Activated T-helper 17 cell treated with anti-CD3 and anti-CD28 coated beads, Interleukin-2, amount 50 U/mL, for 72 hours (primary cell): ENCODE data around the gene LPAR3. TPM values are rescaled to one million over a fixed set of nuclear protein-coding genes. Genes with fewer than 3 reads are reported as not detected.

Experiments
- ATAC-seq: fragments of 150-1000 bp; cut with Tn5 transposase; replicated peaks from 2 replicates; pipeline ENCODE4 v1.10.0; 2021; ENCODE audit warnings: mild to moderate bottlenecking, moderate library complexity
- H3K27ac Mint-ChIP-seq: one replicate; pipeline ENCODE4 v1.8.0; 2022; ENCODE audit warnings: mixed read lengths
- H3K27me3 Mint-ChIP-seq: one replicate; pipeline ENCODE4 v1.8.0; 2022; ENCODE audit warnings: mixed read lengths
- H3K36me3 Mint-ChIP-seq: one replicate; pipeline ENCODE4 v1.8.0; 2022; ENCODE audit warnings: low read depth, mild to moderate bottlenecking, mixed read lengths
- H3K4me1 Mint-ChIP-seq: one replicate; pipeline ENCODE4 v1.8.0; 2022; ENCODE audit warnings: mixed read lengths
- H3K4me3 Mint-ChIP-seq: one replicate; pipeline ENCODE4 v1.8.0; 2022; ENCODE audit warnings: mild to moderate bottlenecking, mixed read lengths
- H3K9me3 Mint-ChIP-seq: one replicate; pipeline ENCODE4 v1.8.0; 2022; ENCODE audit warnings: mixed read lengths
- total RNA-seq, 2 donors: library from RNA; stranded (reverse); gene quantifications; one replicate each; pipeline ENCODE4 v1.2.3, GENCODE V29; 2022

Gene LPAR3
- total RNA-seq, 2 donors from 2014 or later, result 1.1 TPM; not detected in 1

DNA sequence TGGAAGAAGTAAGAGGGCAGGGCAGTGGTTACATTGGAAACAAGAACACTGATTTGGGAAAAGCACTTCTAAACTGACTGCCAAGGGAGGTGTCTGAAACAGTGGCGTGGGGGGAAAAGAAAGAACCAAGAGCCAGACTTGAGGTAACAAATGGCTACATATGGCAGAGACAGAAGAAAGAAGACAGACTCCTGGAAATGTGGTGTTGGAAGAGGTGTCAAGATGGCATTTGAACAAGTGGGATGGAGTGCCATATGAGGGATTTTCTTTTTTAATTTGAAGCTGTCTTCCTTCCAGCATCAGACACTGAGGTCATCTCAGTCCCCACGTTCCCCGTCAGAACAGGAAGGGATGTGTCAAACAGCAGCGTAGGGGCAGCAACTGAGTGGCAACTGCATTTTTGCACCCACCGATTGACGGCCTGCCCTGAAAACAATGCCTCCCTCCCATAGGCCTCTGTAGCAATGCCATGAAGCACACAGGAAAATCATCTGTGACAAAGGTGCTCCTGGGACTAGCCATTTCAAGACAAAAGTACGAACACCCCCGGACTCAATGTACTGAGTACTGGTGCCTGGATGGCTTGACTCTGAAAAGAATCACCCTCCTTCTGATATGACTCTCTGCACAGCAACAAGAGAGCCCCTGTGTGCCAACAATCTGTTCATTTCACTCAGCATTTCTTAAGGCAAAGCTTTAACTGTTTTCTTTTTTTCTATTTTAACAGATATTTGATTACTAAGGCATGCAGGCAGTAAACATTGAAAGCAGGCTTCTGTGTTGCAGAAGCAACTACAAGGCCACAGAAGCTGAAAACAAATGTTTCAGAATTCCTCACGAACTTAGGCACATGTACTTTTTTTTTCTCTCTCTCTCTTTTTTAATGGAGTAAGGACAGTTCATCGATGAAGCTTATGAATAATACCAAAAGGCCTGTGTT is 37.0 kb downstream of the LPAR3 start:
- Mint-ChIP-seq H3K36me3 (no peaks in the 10 kb centered on the region), H3K27me3 (no peaks in the 10 kb centered on the region), H3K27ac (peak overlapping the region; percentile 89), H3K4me1 (peaks cover 28% of the 10 kb centered on the region), H3K4me3 (no peak overlapping the region), H3K9me3 (peaks cover 6% of the 10 kb centered on the region)
- ATAC-seq, result no peak

DNA sequence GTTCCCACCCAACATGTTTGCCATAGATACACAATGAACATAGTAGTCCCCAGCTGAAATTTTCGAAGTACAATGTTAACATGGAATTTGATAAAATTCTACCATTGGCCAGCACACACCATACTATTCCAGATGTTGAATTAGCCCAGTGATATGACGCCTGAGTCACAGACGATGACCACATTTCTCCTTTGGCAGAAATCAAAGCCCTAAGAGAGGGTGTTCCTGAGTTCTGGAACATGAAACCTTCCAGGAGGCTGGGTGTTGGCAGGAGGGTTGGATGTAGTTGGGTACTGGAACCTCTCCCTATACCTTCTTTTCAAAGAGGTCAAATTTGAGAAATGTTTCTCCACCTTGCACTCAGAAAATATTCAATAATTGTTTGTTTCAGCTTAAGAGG is 37.8 kb downstream of the LPAR3 start:
- no peaks in the 10 kb centered on the region for H3K27me3 Mint-ChIP-seq
- H3K9me3 Mint-ChIP-seq, result peaks cover 6% of the 10 kb centered on the region
- H3K27ac Mint-ChIP-seq, result peak overlapping the region; percentile 89
- peaks cover 28% of the 10 kb centered on the region for H3K4me1 Mint-ChIP-seq
- H3K4me3 Mint-ChIP-seq, result peak overlapping the region; percentile 55
- H3K36me3 Mint-ChIP-seq, result no peaks in the 10 kb centered on the region
- ATAC-seq, result no peak

DNA sequence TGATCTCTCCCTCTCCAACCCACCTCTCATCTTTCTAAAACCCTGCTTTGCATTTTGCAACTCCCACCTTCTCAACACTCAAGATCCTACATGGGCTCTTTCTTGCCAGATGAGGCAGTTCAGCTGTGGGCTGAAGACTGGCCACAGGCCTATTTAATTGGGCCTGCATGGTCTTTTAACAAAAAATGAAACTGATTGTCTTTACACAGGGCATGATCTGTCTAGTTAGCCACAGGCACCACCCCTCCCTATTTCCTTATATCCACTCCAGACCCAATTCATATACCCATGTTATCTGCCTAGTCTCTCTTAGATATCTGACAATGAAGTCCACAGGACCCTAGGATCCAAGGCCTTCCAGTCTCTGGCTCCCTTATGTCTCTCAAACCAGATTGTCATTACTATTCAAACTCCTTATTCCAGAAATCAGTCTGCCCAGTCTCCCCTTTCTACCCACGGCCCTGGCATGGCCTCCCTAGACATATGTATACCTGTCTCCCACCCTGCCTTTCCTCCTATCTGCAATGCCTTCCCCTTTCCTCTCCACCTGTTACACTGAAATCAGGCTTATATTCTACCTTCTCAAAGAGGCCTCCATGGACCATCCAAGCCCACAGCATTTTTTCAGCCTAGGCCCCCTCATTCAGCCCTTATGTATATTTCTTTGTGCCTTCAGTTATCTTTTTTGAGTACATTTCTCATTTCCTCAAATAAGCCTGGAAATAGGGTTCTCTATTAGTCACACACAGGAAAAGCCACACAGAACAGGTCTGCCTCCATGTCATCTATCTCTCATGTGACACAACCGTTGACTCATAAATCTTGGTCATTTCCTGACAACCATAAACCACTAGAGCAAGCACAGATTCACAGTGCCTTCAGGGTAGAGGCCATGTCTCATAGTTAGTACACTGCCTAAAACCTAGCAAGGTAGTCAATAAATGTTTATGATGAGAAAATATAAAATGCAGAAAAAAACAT is 39.0 kb downstream of the LPAR3 start:
- Mint-ChIP-seq H3K27me3 (no peaks in the 10 kb centered on the region), H3K36me3 (no peaks in the 10 kb centered on the region), H3K4me1 (peaks cover 28% of the 10 kb centered on the region), H3K27ac (peak overlapping the region; percentile 89), H3K9me3 (peaks cover 6% of the 10 kb centered on the region), H3K4me3 (peak overlapping the region; percentile 55)
- ATAC-seq, result peak; percentile 100

DNA sequence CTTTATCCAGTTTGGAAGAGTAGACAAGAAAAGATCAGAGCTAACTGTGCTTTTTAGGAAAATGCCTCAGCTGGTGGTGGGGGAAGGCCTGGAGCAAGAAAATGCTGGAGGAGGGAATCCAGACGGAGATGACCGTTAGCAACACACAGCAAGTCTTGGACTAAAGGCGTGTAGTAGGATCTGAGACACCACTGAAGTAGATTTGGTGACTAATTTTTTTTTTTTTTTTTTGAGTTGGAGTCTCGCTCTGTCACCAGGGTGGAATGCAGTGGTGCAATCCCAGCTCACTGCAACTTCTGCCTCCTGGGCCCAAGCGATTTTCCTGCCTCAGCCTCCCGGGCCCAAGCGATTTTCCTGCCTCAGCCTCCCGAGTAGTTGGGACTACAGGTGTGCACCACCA is 41.2 kb downstream of the LPAR3 start:
- H3K4me1 Mint-ChIP-seq, result peaks cover 30% of the 10 kb centered on the region
- H3K9me3 Mint-ChIP-seq, result peaks cover 6% of the 10 kb centered on the region
- H3K36me3 Mint-ChIP-seq, result no peaks in the 10 kb centered on the region
- H3K27ac Mint-ChIP-seq, result no peak overlapping the region
- no peaks in the 10 kb centered on the region for H3K27me3 Mint-ChIP-seq
- no peak for ATAC-seq
- H3K4me3 Mint-ChIP-seq, result no peak overlapping the region

DNA sequence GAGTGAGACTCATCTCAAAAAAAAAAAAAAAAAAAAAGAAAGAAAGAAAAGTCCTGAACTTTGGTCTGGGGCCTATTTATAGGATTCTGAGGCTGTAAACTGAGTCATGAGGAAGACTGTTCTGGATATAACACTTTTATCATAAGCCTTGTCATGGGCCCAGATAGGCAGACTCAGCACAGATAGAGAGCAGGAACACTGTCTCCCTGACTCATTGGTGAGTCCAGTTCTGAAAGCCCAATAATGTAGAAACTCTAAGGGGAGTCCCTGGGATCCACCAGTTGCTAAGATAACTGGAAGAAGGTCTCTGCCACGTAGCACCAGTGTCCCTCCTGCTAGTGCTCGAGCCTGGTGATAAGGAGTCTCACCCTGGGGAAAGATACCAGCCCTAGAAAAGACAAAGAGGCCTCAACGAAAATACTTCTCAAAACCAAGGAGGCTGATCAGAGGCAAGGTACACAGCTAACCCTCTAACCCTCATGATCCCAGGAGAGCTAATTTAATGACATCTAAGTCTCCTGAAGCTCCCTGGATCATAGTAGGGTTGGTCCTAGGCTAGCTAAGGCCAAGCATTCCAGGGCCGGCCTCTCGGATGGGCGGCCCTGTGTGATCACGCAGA is 43.5 kb downstream of the LPAR3 start:
- ATAC-seq, result no peak
- no peaks in the 10 kb centered on the region for H3K27me3 Mint-ChIP-seq
- H3K36me3 Mint-ChIP-seq, result no peaks in the 10 kb centered on the region
- no peak overlapping the region for H3K27ac Mint-ChIP-seq
- H3K4me3 Mint-ChIP-seq, result no peak overlapping the region
- H3K4me1 Mint-ChIP-seq, result peaks cover 17% of the 10 kb centered on the region
- H3K9me3 Mint-ChIP-seq, result peaks cover 6% of the 10 kb centered on the region

DNA sequence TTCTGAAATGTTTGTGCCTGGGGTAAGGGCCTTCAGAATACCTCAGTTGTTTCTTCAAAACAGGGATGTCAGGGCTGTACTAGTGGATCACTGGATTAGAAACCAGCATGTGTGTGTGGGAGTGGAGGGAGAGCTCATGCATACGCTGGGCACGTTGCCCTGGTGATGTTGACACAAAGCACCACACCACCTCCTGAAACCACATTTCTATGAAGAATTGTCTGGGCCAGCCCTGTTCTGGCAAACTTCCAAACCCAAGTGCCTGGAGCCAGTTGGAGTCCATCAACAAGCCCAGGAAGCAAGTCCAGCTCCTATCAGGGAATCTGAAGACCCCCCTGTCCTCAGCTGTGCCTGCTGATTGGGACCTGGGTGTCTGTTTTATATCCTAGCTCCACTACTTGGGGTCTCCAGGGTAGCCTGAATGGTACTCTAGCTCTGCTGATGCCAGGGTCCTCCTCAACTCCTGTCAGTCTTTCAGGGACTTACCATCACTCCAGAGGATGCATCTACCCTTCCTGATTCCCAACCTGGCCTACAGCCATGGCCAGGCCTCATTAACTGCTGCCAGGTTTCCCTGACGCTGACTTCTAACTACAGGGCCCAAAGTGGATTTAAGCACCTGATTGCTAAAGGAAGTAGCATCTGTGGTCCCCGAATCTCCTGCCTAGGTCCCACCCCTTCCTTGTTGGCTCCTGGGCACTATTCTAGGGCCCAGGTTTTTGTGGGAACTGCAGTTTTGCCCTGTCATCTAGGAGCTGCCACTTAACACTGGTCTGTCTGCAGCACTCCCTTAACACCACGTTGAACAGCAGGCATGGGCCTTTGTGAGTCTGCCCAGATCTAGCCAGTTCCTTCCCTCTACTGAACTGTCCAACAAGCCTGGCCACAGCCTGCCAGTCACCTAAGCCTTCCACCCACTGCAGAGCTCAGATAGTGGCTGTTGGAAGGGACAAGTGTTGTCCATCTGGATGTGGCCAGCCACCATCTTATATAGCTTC is 45.5 kb downstream of the LPAR3 start:
- Mint-ChIP-seq H3K27me3 (no peaks in the 10 kb centered on the region), H3K36me3 (no peaks in the 10 kb centered on the region), H3K27ac (peak overlapping the region; percentile 47), H3K4me1 (peaks cover 5% of the 10 kb centered on the region), H3K4me3 (no peak overlapping the region), H3K9me3 (no peaks in the 10 kb centered on the region)
- ATAC-seq, result peak; percentile 75

DNA sequence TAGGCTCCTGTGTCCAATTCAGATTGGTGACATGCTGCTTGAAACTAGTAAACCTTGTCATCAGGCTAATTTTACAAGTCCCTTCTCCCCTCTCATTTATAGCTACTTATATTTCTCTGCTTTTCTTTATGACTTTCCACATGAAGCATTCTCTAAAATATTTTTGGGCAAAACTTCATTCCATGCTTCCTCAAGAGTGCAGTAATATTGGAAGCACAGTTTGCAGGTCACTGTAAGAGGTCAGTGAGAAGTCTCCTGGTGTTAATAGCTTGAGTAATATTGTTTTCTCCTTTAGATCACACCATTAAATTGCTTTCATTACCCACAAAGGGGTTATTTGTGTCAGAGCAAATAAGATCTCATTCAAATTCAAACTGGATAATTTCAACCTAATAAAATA is 46.6 kb downstream of the LPAR3 start:
- H3K36me3 Mint-ChIP-seq, result no peaks in the 10 kb centered on the region
- H3K27ac Mint-ChIP-seq, result no peak overlapping the region
- H3K9me3 Mint-ChIP-seq, result no peaks in the 10 kb centered on the region
- ATAC-seq, result no peak
- peaks cover 5% of the 10 kb centered on the region for H3K4me1 Mint-ChIP-seq
- H3K27me3 Mint-ChIP-seq, result peaks cover 6% of the 10 kb centered on the region
- no peak overlapping the region for H3K4me3 Mint-ChIP-seq

DNA sequence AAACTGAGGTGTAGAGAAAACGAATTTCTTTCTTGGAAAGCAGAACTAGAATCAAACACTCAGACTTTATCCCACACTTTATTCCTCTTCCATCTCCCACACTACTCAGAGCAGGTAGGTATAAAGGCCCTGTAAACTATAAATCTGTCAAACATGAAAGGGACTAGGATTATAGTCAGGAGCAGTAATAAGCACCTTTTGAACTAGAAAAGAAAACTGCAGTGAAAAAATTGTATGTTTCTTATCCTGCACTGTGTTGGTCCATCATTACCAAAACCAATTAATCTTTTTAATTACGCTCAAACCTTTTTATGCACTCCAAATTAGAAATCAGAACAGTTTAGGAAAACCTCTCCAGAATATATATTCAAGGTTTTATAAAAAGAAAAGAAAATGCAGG is 47.6 kb downstream of the LPAR3 start:
- ATAC-seq, result no peak
- Mint-ChIP-seq H3K9me3 (no peaks in the 10 kb centered on the region), H3K4me1 (peaks cover 5% of the 10 kb centered on the region), H3K36me3 (no peaks in the 10 kb centered on the region), H3K4me3 (no peak overlapping the region), H3K27me3 (peaks cover 6% of the 10 kb centered on the region), H3K27ac (no peak overlapping the region)

DNA sequence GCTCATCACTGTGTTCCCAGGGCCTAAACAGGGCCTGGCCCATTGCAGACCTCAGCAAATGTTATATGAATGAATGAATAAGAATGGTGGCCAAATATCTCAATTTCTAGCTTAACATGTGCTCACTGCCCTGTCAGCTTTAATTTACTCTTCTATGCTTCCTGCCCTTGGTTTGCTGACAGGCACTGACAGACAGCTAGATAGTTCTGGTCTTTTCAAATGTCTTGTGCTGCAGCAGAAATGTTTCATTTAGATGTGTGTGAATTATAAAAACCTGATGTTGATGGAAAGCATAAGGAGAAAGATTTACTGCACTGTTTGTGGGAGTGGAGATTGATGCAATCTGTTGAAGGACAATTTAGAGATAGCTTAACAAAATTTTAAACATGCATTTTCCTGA is 48.9 kb downstream of the LPAR3 start:
- no peaks in the 10 kb centered on the region for H3K9me3 Mint-ChIP-seq

DNA sequence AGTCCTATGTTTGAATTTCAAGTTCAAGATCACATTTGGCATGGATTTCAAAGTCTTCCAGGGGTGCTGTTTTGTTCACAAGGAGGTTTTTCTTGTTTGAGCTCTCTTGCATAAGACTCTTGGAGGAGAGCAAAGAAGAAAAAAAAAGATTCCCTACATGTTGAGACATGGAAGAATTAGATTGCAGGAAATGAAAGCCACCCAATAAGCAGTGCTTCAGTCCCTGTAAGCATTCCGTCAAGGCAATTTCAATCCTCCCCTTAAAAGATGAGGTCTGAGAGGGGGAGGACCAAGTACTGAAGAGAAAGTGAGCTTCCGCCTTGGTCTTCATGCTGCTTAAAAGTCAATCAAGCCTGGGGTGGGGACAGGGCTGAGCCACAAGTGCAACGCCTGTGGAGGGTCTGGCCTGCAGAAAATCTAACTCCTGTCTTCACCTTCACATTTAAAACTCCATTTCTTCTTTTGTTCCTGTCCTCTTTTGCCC is 50.2 kb downstream of the LPAR3 start:
- peaks cover 14% of the 10 kb centered on the region for H3K27me3 Mint-ChIP-seq
- H3K4me3 Mint-ChIP-seq, result no peak overlapping the region
- no peaks in the 10 kb centered on the region for H3K9me3 Mint-ChIP-seq
- ATAC-seq, result no peak
- H3K4me1 Mint-ChIP-seq, result peaks cover 5% of the 10 kb centered on the region
- H3K27ac Mint-ChIP-seq, result no peak overlapping the region
- no peaks in the 10 kb centered on the region for H3K36me3 Mint-ChIP-seq

More for the DNA sequence above, 48.9 kb downstream of the LPAR3 start:
- Mint-ChIP-seq H3K4me3 (no peak overlapping the region), H3K36me3 (no peaks in the 10 kb centered on the region), H3K27ac (no peak overlapping the region), H3K4me1 (peaks cover 5% of the 10 kb centered on the region), H3K27me3 (peaks cover 6% of the 10 kb centered on the region)
- ATAC-seq, result no peak

DNA sequence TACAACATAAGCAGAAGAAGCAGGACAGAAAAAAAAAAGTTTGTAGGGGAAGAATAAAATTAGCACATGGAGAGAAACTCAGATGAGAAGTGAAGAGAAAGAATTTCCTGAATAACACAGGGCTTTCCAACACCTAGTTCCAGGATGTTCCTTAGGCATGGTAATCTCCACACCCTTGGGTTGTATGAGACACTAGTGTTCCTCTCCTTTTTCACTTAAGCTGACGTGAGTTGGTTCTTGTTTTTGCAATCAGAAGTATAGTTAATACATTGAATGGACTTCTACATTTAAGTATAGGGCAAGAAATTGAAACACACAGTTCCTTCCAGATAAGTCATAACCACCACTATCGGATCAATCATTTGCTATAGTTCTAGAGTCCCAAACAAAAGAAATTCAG is 51.0 kb downstream of the LPAR3 start:
- H3K27ac Mint-ChIP-seq, result no peak overlapping the region
- no peak overlapping the region for H3K4me3 Mint-ChIP-seq
- ATAC-seq, result no peak
- no peaks in the 10 kb centered on the region for H3K36me3 Mint-ChIP-seq
- peaks cover 14% of the 10 kb centered on the region for H3K27me3 Mint-ChIP-seq
- H3K4me1 Mint-ChIP-seq, result peaks cover 1% of the 10 kb centered on the region
- no peaks in the 10 kb centered on the region for H3K9me3 Mint-ChIP-seq

DNA sequence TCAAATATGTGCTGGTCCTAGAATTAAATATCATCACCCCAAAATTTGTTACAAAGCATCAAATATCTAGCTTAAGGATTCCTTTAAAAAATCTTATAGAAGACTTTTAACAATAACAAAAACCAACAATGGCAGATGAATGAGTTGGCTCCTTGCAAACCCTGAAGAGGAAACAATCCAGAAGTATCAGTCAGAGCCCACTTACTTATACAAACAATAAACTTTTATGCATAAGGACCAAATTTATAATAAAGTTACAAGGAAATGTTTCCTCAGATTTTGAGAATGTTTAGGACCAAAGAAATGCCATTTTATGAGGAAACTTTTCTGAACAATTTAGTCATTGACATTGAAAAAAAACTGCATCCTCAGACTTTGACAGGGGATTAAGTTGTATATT is 52.7 kb downstream of the LPAR3 start:
- H3K27me3 Mint-ChIP-seq, result peaks cover 14% of the 10 kb centered on the region
- H3K9me3 Mint-ChIP-seq, result no peaks in the 10 kb centered on the region
- no peak for ATAC-seq
- no peaks in the 10 kb centered on the region for H3K4me1 Mint-ChIP-seq
- no peaks in the 10 kb centered on the region for H3K36me3 Mint-ChIP-seq
- no peak overlapping the region for H3K27ac Mint-ChIP-seq
- H3K4me3 Mint-ChIP-seq, result no peak overlapping the region

DNA sequence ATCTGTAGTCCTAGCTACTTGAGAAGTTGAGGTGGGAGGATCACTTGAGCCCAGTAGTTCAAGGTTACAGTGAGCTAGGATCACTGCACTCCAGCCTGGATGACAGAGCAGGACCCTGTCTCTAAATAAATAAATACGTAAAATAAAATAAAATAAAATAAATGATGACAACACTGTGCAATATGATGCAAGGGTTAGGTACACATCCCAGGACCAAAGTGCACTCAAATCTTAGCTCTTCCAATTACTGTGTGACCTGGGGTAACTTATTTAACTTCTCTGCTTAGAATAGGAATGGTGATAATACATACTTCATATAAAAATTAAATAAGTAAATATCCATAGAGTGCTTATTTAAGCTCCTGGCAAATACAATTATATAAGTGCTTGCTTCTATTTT is 53.5 kb downstream of the LPAR3 start:
- Mint-ChIP-seq H3K27ac (no peak overlapping the region), H3K36me3 (no peaks in the 10 kb centered on the region), H3K27me3 (peaks cover 14% of the 10 kb centered on the region), H3K4me3 (no peak overlapping the region), H3K9me3 (no peaks in the 10 kb centered on the region), H3K4me1 (peaks cover 3% of the 10 kb centered on the region)
- no peak for ATAC-seq
